ENCODE data around the gene ALPG. TPM values are rescaled to one million over a fixed set of nuclear protein-coding genes. Genes with fewer than 3 reads are reported as not detected.

ALPG gene
- total and polyA plus RNA-seq, 9 of the 15 experiments (the other 6 are each of a cell fraction or from before 2014, with no cell fraction given), result not detected

DNA sequence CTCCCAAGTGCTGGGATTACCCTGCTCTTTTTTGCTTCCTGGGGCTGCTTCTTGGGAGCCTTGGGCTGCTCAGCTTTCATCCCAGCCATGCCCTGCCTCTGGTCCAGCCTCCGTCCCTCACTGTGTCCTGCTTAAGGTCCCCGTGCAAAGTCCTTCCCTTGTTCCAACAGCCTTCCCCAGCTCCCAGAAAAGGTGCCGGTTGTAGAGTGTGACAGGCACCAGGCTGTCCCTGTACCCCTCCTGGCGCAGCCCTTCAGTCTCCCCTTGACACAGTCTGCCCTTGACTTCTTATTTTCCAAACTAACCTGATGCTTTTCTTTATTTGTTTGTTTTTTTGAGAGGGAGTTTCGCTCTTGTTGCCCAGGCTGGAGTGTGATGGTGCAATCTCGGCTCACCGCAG is 29.2 kb downstream of the ALPG start:
- no TSS peak for BruUV-seq (replicated peaks)
- intact Hi-C loops (cut with micrococcal nuclease) (loop anchor here (10.0 kb wide), 1 partner anchor 291 kb away; no protein-coding TSS in a partner anchor), in situ Hi-C loops (cut with MboI) (loop anchor here (5.0 kb wide), 1 partner anchor 109 kb away; no protein-coding TSS in a partner anchor)
- no peak overlapping the region for H2AFZ ChIP-seq (ENCODE audit: low read depth, low read length)
- no peak overlapping the region for H3K4me3 ChIP-seq
- peaks cover 0 to 10% of the 10 kb centered on the region in 2 experiments; a peak in 2 of 5 replicates for H3K4me1 ChIP-seq (replicated peaks in 1 of 2; ENCODE audit: control insufficient read depth in 2 of 2, insufficient read depth in 2 of 2, low read length in 2 of 2)
- no peaks in the 10 kb centered on the region for H3K36me3 ChIP-seq (ENCODE audit: control insufficient read depth, insufficient read depth, low read length)
- H3K4me2 ChIP-seq (ENCODE audit: insufficient read depth, low read length), result no peak overlapping the region
- ATAC-seq, result no peak
- no peaks in the 10 kb centered on the region for H3K79me2 ChIP-seq (ENCODE audit: control insufficient read depth, insufficient read depth, low read length)
- H3K27ac ChIP-seq (ENCODE audit: extremely low read depth, low read depth, low read length), result no peak overlapping the region
- ChIA-PET POLR2A (interaction anchor here (0.9 kb wide), 1 partner anchor 536 kb away, joined by 3 read pairs; no protein-coding TSS in a partner anchor), CTCF (ENCODE audit: low intra/inter-chr PET ratio) (no interaction called here)
- peaks cover 0 to 45% of the 10 kb centered on the region in 2 experiments; a peak in 3 of 5 replicates for H3K27me3 ChIP-seq (ENCODE audit: control insufficient read depth in 2 of 2, insufficient read depth in 2 of 2, low read length in 2 of 2)
- 1% methylated on average over 6 of the region's 7 CpGs for whole genome bisulfite sequencing (ENCODE audit: insufficient coverage, low coverage, missing lambda C conversion rate)
- DNase-seq (ENCODE audit: extremely low read depth in 1 of 4, low spot score in 3 of 4), result no peak
- no peaks in the 10 kb centered on the region for H3K9me3 ChIP-seq (replicated peaks; ENCODE audit: control insufficient read depth, insufficient read depth, low read depth, low read length)
- no peaks in the 10 kb centered on the region for H3K9me1 ChIP-seq (ENCODE audit: control insufficient read depth, insufficient read depth, low read length)
- no peak overlapping the region for H3K9ac ChIP-seq (ENCODE audit: insufficient read depth in 1 of 2, low read depth in 2 of 2, low read length in 2 of 2)
- FAIRE-seq, result no peak
- no peaks in the 10 kb centered on the region for H4K20me1 ChIP-seq (replicated peaks; ENCODE audit: control insufficient read depth, insufficient read depth, low read length)
- TF ChIP-seq STAG1 (CRISPR knock-in tag; IDR thresholded peaks at IDR 0.05; ENCODE audit: borderline replicate concordance) (no peak), ZNF41 (CRISPR knock-in tag; conservative IDR thresholded peaks at IDR 0.05) (no peak), GTF2F1 (IDR thresholded peaks at IDR 0.05; ENCODE audit: low read depth, low read length) (no peak), RCOR1 (IDR thresholded peaks at IDR 0.05; ENCODE audit: borderline replicate concordance in 1 of 2, low read depth in 2 of 2, low read length in 2 of 2) (no peak), CCNT2 (IDR thresholded peaks at IDR 0.05; ENCODE audit: borderline replicate concordance, extremely low read depth, insufficient read length, low read depth, low read length) (no peak), NCOA1 (IDR thresholded peaks at IDR 0.05; ENCODE audit: low read depth) (no peak), HNRNPL (IDR thresholded peaks at IDR 0.05; ENCODE audit: low read depth, low read length) (no peak)
- TF ChIP-seq, protein P1, sequence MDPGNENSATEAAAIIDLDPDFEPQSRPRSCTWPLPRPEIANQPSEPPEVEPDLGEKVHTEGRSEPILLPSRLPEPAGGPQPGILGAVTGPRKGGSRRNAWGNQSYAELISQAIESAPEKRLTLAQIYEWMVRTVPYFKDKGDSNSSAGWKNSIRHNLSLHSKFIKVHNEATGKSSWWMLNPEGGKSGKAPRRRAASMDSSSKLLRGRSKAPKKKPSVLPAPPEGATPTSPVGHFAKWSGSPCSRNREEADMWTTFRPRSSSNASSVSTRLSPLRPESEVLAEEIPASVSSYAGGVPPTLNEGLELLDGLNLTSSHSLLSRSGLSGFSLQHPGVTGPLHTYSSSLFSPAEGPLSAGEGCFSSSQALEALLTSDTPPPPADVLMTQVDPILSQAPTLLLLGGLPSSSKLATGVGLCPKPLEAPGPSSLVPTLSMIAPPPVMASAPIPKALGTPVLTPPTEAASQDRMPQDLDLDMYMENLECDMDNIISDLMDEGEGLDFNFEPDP (CRISPR knock-in tag; IDR thresholded peaks at IDR 0.05), result no peak
- TF ChIP-seq, protein P2, sequence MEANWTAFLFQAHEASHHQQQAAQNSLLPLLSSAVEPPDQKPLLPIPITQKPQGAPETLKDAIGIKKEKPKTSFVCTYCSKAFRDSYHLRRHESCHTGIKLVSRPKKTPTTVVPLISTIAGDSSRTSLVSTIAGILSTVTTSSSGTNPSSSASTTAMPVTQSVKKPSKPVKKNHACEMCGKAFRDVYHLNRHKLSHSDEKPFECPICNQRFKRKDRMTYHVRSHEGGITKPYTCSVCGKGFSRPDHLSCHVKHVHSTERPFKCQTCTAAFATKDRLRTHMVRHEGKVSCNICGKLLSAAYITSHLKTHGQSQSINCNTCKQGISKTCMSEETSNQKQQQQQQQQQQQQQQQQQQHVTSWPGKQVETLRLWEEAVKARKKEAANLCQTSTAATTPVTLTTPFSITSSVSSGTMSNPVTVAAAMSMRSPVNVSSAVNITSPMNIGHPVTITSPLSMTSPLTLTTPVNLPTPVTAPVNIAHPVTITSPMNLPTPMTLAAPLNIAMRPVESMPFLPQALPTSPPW (CRISPR knock-in tag; IDR thresholded peaks at IDR 0.05), result no peak
- TF ChIP-seq, protein P3, sequence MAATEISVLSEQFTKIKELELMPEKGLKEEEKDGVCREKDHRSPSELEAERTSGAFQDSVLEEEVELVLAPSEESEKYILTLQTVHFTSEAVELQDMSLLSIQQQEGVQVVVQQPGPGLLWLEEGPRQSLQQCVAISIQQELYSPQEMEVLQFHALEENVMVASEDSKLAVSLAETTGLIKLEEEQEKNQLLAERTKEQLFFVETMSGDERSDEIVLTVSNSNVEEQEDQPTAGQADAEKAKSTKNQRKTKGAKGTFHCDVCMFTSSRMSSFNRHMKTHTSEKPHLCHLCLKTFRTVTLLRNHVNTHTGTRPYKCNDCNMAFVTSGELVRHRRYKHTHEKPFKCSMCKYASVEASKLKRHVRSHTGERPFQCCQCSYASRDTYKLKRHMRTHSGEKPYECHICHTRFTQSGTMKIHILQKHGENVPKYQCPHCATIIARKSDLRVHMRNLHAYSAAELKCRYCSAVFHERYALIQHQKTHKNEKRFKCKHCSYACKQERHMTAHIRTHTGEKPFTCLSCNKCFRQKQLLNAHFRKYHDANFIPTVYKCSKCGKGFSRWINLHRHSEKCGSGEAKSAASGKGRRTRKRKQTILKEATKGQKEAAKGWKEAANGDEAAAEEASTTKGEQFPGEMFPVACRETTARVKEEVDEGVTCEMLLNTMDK (IDR thresholded peaks at IDR 0.05; ENCODE audit: borderline replicate concordance, insufficient read depth, low read depth, low read length, poor library complexity, severe bottlenecking), result no peak
- TF ChIP-seq, protein P4, sequence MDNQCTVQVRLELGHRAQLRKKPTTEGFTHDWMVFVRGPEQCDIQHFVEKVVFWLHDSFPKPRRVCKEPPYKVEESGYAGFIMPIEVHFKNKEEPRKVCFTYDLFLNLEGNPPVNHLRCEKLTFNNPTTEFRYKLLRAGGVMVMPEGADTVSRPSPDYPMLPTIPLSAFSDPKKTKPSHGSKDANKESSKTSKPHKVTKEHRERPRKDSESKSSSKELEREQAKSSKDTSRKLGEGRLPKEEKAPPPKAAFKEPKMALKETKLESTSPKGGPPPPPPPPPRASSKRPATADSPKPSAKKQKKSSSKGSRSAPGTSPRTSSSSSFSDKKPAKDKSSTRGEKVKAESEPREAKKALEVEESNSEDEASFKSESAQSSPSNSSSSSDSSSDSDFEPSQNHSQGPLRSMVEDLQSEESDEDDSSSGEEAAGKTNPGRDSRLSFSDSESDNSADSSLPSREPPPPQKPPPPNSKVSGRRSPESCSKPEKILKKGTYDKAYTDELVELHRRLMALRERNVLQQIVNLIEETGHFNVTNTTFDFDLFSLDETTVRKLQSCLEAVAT (IDR thresholded peaks at IDR 0.05), result no peak
